NCI-H128 (cell line): ENCODE data around the gene MPPE1.
"Not testable (repeated sequence)": the region's sequence is repeated elsewhere in the genome, so short reads cannot be mapped to it uniquely, and the experiment has no call there.

Experiments
- DNase-seq: peaks from one replicate; lab custom pipeline; 2025; ENCODE audit not compliant: unreplicated experiment; lab: John Stamatoyannopoulos, UW

The MPPE1 gene

DNA sequence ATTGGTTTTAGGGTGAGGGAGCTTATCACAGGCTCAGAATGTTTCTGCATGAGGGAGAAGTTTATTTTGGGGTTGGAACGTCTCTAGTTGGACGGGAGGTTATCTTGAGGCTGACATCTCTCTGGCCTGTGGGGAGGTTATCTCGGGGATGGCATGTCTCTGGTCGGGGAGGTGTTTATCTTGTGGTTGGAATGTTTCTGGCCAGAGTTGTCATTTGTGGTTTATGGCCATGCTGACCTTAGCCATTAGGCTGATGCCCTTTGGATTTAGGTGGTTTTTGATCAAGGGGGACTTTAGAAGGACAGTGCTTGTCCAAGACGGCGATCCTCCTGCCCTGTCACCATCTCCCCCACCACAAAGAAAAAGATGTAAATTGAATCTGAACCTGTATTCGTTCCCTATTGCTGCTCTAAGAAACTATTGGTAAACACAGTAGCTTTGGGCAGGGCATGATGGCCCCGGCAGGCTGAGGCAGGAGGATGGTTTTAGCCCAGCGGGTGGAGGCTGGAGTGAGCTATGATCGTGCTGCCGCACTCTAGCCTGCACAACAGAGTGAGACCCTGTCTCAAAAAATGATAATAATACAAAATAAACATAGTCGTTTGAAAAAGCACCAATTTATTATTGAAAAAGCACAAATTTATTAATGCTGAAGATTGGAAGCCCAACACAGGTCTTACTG, 17.8 kb upstream of the MPPE1 start:
- DNase-seq = no peak

DNA sequence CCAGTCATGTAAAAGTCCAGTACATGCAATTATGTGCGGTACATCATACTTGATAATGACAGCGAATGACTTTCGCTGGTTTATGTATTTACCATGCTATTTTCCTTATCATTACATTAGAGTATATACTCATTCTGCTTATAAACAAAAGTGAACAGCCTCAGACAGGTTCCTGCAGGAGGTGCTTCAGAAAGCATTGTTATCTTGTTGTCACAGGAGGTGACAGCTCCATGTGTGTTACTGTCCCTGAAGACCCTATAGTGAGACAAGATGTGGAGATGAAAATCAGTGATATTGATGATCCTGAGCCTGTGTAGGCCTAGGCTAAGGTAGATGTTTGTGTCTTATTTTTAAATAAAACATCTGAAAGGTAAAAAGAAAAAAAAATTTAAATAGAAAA, 15.3 kb upstream of the MPPE1 start:
- DNase-seq = no peak

DNA sequence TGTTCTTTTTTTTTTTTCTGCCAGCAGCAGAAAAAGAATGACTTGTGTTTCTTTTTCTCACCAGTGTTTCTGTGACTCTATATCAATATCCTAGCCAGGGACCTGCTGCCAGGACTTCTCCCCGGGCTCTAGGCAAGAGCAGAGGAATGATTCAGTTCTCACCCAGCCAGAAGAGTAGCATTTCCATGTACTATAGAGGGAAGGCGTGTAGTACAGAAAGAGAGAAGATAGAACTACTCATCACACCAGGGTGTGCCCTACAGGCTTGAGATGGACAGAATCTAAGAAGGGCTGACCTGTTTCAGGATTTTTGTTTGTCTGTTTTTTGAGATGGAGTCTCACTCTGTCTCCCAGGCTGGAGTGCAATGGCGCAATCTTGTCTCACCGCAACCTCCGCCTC, 11.4 kb upstream of the MPPE1 start:
- DNase-seq = not testable (repeated sequence)

DNA sequence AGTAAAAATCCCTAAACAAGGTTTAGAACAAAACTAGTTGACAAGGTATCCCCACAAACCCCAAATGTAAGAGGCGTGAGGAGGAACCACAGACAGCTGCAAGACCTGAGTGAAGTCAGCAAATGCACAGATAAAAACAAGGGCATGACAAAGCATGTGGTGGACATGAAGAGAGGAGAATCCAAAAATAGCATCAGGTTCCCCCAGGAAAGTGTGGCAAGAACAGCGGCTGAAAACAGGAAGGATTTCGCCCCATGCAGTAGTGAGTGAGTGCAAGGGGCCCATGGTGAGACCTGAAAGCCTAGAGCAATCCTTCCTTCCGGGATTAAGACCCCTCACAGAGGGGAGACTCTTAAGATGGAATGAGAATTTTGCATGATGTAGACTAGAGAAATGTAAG, 8.8 kb upstream of the MPPE1 start:
- not testable (repeated sequence) for DNase-seq

DNA sequence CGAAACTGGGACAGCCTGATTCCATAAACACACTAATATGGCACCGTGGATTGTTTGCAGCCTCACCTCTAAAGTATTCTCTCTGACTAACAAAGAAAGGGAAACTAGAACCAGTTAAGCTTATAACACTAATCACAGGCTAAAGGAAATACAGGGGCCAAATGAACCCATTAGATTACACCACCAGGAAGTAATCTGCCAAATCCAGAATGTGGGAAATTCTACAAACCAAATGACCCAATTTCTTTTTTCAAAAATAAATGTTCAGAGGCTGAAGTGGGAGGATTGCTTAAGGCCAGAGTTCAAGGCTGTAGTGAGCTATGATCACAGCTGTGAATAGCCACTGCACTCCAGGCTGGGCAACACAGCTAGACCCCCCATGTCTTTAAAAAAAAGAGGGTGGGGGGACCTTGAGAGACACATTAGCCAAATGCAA, 1.5 kb upstream of the MPPE1 start:
- DNase-seq = no peak

DNA sequence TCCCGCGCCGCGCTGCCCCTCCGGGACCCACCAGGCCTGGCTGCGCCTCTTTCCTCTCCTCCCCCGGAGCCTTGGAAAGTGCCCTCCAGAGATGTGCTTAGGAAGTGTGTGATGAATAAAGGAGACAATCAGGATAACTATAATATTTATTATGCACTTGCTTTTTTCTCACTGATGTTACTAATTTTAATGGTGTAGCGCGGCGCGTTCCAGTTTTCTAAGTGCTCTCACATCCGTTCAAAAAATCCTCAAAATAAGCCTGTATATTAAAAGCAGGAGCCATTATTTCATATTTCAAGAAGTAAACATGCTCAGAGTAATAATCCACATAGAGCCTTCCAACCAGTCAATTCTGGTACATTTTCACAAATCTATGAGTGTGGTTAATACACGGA, 941 bp upstream of the MPPE1 start:
- DNase-seq = peak; percentile 9

DNA sequence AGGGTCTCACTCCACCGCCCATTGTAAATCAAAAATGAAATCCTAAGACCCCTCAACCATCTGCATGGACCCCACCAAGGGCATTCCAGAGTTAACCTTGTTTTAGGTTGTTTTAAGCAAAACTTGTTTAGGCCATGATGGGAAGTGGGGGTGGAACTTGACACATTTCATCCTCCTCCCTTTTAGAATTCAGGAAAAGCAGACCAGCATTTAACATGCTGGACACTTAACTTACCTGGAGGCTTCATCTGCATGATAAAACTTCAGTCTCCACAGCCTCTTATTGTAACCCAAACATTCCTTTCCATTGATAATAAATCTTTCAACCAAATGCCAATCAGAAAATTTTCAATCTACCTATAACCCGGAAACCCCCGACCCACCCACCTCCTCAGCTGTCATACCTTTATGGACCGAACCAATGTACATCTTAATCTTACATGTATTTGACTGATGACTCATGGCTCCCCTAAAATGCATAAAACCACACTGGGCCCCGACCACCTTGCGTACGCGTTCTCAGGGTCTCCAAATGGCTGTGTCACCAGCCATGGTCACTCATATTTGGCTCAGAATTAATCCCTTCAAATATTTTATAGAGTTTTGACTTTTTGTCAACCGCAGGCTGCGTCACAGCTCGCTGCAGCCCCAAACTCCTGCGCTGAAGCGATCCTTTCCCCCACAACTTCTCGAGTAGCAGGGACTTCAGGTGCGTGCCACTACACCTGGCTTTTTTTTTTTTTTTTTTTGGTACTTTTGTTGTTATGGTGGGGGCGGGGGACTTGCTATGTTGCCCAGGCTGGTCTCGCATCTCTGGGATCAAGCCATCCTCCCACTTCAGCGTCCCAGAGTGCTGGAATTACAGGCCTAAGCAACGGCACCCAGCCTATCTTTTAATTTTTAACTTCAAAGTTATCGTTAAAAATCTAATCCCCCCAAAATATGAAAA, 917 bp downstream of the MPPE1 start:
- no peak for DNase-seq

DNA sequence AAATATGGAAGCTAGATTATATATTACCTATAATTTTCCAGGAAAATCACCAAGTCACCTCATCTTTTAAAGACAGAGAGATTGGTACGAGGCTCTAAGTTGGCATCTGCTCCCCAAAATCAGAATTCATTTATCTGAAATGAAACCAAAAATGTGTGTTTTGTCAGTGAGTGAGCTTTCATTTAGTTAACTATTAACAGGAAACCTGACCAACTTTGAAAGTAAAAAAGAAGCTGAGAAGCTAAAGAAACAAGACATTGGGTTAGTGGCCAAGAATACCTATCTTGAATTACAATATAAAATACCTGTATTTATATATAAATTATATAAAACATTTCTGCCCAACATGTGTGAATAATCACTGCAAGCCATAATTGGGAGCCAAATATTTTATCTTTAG, 1.9 kb downstream of the MPPE1 start:
- no peak for DNase-seq

DNA sequence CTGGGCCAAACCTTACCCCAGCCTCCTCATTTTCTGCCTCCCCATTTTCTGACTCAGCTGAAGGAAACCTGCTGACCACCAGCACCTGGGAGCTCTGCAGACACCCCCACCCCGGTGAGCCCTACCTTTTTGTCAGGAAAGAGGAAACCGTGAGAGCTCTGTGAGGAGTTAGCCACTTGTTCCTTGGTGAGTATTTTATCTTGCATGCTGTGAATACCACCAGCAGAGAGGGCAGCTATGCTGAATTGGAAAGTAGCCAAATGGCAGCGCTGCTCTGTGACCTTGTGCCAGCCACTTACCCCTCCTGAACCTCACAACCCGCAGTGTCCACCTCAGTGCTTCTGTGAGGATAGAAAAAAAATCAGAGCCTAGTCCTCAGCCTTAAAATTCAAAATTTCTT, 2.5 kb downstream of the MPPE1 start:
- DNase-seq = no peak

DNA sequence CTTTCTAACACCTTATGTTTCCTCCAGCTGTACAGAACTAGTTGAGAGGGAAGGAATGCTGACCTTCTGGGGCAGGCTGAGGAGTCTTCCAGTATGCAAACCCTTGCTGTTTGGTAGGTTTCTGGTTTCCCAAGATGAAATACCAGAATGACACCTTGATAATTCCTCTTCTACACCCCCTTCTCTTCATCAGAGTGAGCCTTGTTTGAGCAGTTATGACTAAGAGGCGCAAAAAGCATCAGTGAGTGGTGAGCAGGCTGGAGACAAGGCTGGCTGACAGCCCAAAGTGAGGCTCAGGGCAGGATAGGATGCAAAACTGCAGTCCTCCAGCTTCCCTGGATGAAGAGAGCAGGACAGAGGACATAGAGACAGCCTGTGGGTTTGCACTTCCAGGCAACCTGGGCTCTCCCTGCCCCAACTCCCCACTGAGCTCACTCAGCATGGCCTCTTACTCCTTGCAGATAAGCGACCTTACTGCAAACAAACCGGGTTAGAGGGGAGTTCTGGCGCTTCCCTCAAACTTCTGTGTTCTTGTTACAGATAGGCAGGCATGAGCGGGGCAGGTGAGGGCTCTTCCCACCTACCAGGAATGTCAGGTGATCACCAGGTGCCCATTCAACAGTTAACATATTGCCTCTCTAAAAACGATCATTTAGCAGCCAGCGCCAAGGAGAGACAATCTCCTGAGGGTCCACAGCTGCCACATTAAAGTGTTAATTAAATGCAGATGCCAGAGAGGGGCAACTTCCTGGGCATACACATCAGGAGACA, 5.4 kb downstream of the MPPE1 start:
- no peak for DNase-seq

DNA sequence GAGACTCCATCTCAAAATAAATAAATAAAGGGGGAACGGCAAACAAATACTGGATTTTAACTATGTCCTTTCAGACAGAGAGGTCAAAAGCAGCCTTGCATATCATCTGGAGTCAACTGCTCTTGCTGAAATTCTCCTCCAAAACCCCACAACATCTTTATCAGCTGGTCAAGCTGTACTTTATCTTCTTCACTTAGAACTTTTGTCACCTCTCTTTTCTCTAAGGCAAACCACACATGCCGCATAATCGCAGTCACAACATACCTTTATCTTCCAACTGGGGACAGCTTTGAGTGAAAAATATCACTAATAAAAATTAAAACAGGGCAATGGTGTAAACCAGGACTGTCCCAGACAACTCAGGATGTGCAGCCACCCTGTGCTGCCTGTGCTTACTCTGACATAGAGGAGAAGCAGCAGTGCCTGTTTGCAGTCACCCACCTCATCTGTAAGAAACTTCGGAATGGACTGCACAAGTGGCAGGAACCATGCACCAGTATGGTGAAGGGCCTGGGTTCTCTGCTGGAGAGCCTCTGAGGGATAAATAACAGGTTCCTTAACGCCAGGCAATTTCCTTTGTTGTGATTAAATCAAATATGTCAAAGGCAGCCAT, 6.2 kb downstream of the MPPE1 start:
- no peak for DNase-seq

DNA sequence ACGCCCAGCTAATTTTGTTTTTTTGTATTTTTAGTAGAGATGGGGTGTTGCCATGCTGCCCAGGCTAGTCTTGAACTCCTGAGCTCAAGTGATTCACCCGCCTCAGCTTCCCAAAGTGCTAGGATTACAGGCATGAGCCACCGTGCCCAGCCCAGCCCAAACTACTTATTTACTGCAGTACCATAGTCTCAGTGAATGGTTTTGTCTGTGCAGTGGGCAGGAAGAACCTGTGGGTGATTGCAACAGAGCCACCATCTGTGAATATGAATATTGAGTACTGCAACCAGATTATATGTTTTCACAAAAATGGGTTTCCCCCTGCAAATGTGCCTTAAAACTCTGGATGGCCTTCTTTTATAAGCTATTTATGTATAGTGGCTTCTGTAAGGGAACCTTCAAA, 9.1 kb downstream of the MPPE1 start:
- no peak for DNase-seq

DNA sequence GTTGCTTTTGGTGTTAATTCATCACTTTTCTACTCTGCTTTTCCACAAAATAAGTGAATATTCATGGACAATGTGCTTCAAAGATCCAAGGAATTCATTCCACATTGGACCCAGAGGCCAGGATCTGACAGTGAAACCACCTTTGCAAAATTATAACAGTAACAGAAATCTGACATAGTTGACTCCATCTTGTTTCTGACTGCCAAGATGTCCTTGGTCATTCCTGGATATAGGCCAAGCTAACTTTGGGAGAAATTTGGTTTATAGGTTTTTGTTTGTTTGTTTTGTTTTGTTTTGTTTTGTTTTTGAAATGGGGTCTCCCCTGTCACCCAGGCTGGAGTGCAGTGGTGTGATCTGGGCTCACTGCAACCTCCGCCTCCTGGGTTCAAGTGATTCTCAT, 10.3 kb downstream of the MPPE1 start:
- no peak for DNase-seq

DNA sequence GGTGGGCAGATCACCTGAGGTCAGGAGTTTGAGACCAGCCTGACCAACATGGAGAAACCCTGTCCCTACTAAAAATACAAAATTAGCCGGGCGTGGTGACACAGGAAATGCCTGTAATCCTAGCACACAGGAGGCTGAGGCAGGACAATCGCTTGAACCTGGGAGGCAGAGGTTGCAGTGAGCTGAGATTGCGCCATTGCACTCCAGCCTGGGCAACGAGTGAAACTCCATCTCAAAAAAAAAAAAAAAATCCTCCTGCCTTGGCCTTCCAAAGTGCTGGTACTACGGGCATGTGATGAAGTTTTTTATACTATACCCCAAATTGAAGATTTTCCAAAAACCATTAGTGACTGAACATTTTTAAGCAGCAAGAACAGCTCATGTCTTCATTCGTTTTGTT, 15.7 kb downstream of the MPPE1 start:
- not testable (repeated sequence) for DNase-seq

DNA sequence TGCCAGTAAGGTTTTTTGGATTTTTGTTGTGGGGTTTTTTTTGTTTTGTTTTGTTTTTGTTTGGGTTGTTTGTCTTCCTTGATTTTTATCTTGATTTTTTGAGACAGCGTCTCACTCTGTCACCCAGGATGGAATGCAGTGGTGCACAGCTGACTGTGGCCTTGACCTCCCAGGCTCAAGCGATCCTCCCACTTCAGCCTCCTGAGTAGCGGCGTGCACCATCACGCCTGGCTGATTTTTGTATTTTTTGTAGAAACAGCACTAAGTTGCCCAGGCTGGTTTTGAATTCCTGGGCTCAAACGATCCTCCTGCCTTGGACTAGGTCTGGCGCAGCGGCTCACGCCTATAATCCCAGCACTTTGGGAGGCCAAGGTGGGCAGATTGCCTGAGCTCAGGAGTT, 16.4 kb downstream of the MPPE1 start:
- DNase-seq = no peak

DNA sequence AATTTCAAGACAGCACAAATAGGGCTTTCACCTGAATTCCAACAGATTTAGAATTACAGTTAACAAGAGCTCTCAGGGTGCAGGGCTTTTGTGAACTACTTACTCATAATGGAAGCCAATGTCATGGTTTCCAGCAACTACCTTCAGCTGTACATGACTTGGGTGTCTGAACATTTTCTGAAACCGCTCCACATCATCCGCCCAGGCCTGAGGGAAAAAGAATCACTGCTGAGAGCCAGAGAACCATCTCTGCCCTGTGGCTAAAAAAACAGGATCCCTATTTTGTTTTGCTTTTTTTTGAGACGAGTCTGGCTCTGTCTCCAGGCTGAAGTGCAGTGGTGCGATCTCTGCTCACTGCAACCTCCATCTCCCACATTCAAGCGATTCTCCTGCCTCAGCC, 18.8 kb downstream of the MPPE1 start:
- DNase-seq = no peak

DNA sequence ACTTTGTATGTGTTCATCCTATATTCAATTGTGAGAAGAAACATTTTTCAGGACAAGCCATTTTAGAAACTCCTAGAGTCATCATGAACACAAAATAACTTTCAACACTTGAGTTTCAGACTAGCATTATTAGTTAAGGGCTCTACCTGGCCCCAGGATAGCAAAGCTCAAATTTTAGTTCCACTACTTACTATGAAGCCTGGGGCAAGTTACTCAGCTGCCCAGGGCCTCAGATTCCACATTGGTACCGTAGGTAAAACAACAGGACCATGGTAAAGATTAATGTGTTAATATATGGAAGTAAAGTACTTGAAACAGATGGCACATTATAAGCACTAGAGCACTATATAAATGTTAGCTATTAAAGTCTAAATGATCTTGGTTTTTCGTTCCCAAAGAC, 19.4 kb downstream of the MPPE1 start:
- DNase-seq = no peak

DNA sequence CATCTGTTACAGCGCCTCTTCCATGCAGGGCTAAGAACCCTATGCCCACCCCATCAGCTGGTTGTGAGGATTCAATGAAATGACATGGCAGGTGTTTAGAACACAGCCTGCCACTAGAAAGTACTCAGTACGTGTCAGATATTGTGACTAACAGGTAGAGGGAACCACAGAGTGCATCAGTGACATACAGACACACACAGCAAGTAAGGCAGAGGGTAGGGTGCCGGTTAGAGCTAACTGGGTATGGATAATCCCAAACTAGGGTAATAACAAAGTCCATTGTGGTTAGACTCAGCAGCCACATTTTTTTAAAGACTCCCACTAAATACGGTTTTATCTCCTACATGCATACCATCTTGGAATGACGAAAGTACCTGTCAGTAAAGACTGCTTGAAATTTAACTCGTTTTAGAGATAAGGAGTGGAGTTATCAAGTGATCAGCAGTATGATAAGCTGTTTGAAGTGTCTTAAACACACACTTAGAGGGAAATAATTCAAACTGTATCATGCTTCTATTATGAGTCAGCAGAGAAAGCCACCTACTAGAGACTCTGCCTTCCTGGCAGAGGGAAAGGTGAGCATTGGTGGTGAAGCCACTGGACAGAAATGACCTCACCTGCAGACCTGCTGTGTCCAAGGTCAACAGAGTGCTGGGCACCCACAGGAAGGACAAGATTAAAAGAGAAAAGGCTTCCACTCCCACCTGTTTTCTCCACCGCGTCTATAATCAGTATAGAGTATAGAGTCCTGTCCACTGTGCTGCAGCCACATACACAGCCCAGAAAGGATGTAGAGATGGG, 20.6 kb downstream of the MPPE1 start:
- DNase-seq = no peak

DNA sequence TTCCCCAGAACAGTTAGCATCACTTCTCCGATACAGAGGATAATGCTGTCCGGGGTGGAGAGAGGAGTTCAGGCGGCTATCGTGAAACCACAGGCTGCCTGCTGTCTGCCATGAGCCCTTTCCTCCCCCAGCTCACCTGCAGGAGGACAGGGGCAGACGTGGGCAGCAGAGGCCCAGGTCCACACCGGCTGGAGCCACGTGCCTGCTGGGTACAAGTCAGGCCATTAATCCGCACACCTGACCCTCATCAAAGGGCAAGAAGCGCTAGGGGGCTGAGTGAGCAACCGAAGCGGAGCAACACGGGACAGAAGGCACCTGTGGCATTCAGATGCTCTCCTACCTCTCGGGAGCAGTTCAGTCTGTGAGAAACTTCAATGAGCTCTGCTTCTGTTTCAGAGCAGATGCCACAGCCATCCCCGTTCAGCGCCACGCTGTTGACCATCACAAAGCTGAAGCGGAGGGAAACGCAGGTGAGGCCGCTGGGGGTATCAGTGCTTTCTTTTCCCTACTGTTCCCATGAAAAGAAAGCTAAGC, 21.5 kb downstream of the MPPE1 start:
- no peak for DNase-seq

DNA sequence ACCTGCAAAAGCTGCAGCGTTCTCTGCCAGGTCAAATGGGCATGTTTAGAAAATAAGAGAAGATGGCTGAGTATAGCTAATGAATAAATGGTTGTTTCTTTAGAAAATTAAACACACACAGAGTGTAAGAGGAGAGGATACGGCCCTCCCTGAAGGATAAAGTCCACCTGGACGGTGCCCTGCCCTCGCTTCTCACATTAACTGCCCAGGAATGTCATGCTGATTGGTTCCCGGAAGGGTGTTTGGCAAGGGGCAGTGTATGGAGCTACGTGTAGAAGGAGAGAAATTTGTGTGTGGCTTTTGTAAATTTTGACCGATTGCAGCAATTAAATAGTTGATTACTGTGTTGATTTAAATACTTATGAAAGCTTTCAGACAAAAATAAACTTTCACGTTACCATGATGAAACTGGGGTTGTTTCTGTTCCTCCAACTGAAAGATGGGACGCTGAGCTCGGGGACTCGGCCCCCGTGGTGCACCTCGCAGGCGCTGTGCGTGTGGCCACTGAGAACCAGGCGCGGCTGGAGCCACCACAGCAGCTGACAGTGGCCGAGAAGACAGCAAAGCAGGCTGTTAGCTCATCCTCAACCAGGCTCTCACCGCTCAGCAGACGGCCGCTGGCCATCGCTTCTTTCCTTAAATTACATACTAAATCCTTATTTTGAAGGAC, 22.7 kb downstream of the MPPE1 start:
- DNase-seq = no peak
